ENCODE data around the gene PLK3. TPM values are rescaled to one million over a fixed set of nuclear protein-coding genes. Genes with fewer than 3 reads are reported as not detected.

PLK3 gene
- total RNA-seq, 1 experiment from 2014 or later: 3.2 TPM

DNA sequence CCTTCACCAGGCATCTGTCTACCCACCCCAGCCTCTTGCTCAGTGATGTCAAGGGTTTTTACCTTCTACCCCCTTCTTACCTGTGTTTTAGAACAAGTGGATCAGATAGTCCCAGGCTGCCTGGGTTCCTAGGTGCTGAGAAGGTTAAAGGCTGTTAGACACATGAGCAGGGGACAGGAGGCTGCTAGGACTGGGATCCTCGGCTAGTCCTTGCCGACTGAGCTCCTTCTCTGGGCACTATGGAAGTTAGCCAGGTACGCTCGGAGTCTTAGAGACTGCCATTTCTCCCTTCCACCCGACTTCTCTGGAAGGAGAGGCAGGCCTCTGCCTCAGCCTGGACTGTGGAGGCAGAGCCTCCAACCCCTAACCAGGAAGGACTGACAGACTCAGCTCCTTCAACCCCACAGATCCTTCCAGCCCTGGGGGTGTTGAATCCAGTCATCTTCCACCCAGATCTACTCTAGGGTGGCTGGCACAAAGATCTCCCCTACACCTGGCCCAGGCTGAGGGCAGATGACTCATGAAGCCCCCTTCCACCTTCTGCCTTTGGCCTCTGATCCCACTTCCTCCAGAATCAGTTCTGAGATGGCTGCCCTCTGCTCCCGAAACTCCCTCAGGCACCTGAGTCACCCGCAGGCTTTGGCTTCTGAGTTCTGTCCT, 6.7 kb downstream of the PLK3 start, which contains the start of gene DYNLT4:
DYNLT4 (minus strand) TSS at position 648 of the 660 bp plus-strand sequence. CDS start 683 bp downstream, outside the sequence.
- POLR2A ChIA-PET: interaction anchor here (1.0 to 2.7 kb wide), 2 partner anchors 12 to 31 kb away, joined by 5 to 24 read pairs; partner anchors contain the start of gene RPS8

DNA sequence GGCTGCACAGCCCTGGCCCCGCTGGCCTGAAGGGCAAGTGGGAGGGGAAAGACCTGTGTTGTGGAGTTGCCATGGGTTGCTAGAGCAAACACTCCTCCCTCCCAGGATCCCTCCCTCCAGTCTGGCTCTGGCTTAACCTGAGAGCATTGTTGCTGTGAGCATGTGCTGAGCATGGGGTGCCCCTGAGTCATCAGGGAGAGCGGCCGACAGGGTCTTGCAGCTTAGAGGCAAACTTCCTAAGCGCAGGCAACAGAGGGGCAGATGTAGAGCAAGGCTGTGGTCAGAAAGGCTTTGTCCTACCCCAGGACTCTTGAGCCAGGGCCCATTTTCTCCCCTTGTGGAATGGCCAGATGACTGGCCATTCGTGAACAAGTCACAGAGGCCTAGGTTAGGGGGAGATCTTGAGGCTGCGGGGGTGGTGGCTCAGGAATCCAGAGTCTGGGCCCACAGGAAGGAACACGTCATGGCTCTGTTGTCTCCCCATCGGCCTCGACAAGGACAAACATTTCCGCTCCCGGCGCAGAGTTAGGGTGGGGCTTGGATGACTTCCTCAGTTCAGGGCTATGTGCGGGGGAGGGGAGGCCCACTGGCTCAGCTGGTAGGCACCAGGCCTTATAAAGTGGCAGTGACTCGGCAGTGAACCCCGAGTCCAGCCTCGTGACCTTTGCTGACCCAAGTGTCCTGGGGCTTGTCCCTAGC, 7.3 kb downstream of the PLK3 start:
- H3K27ac Mint-ChIP-seq (ENCODE audit: unreplicated experiment): peak overlapping the region; percentile 99
- H3K9me3 ChIP-seq: no peaks in the 10 kb centered on the region
- H3K4me3 Mint-ChIP-seq (ENCODE audit: unreplicated experiment): peak overlapping the region; percentile 53
- no peak overlapping the region for H3K4me3 ChIP-seq (ENCODE audit: low read depth, low read length)
- H3K27me3 Mint-ChIP-seq (ENCODE audit: insufficient read depth, unreplicated experiment): no peaks in the 10 kb centered on the region
- ChIA-PET CTCF (no interaction called here), POLR2A (interaction anchor here (1.0 to 2.7 kb wide), 2 partner anchors 12 to 32 kb away, joined by 5 to 24 read pairs; partner anchors contain the start of gene RPS8)
- DNase-seq: peak; percentile 94 to 96
- H3K36me3 Mint-ChIP-seq (ENCODE audit: insufficient read depth, unreplicated experiment): peaks cover 19% of the 10 kb centered on the region
- intact Hi-C loops (cut with micrococcal nuclease; ENCODE audit: unreplicated experiment): no loop called here
- TSS peak; percentile 28 for BruUV-seq (replicated peaks)
- H3K36me3 ChIP-seq (ENCODE audit: control insufficient read depth, insufficient read depth, low read length): no peaks in the 10 kb centered on the region
- H3K4me1 ChIP-seq: peaks cover 40% of the 10 kb centered on the region
- TF ChIP-seq, protein P1, sequence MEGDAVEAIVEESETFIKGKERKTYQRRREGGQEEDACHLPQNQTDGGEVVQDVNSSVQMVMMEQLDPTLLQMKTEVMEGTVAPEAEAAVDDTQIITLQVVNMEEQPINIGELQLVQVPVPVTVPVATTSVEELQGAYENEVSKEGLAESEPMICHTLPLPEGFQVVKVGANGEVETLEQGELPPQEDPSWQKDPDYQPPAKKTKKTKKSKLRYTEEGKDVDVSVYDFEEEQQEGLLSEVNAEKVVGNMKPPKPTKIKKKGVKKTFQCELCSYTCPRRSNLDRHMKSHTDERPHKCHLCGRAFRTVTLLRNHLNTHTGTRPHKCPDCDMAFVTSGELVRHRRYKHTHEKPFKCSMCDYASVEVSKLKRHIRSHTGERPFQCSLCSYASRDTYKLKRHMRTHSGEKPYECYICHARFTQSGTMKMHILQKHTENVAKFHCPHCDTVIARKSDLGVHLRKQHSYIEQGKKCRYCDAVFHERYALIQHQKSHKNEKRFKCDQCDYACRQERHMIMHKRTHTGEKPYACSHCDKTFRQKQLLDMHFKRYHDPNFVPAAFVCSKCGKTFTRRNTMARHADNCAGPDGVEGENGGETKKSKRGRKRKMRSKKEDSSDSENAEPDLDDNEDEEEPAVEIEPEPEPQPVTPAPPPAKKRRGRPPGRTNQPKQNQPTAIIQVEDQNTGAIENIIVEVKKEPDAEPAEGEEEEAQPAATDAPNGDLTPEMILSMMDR (IDR thresholded peaks at IDR 0.05; ENCODE audit: insufficient read depth in 1 of 2, low read depth in 1 of 2, low read length in 1 of 2, severe bottlenecking in 1 of 2, unreplicated experiment in 1 of 2): no peak
- H3K9me3 Mint-ChIP-seq (ENCODE audit: unreplicated experiment): no peaks in the 10 kb centered on the region
- peaks cover 18% of the 10 kb centered on the region for H3K4me1 Mint-ChIP-seq (ENCODE audit: low read depth, unreplicated experiment)
- no peaks in the 10 kb centered on the region for H3K27me3 ChIP-seq (replicated peaks; ENCODE audit: control insufficient read depth, insufficient read depth, low read length)

More for the DNA sequence above, 6.7 kb downstream of the PLK3 start, which contains the start of gene DYNLT4:
- Histone ChIP-seq H3K4me1 (peaks cover 40% of the 10 kb centered on the region), H3K9me3 (no peaks in the 10 kb centered on the region), H3K27me3 (replicated peaks; ENCODE audit: control insufficient read depth, insufficient read depth, low read length) (no peaks in the 10 kb centered on the region), H3K36me3 (ENCODE audit: control insufficient read depth, insufficient read depth, low read length) (no peaks in the 10 kb centered on the region), H3K4me3 (ENCODE audit: low read depth, low read length) (no peak within 1 kb of the TSS)
- TF ChIP-seq, protein P1 (IDR thresholded peaks at IDR 0.05; ENCODE audit: insufficient read depth in 1 of 2, low read depth in 1 of 2, low read length in 1 of 2, severe bottlenecking in 1 of 2, unreplicated experiment in 1 of 2): no peak
- no peaks in the 10 kb centered on the region for H3K9me3 Mint-ChIP-seq (ENCODE audit: unreplicated experiment)
- peak within 1 kb of the TSS; percentile 99 for H3K27ac Mint-ChIP-seq (ENCODE audit: unreplicated experiment)
- intact Hi-C loops (cut with micrococcal nuclease; ENCODE audit: unreplicated experiment): no loop called here
- H3K36me3 Mint-ChIP-seq (ENCODE audit: insufficient read depth, unreplicated experiment): peaks cover 19% of the 10 kb centered on the region
- peaks cover 24% of the 10 kb centered on the region for H3K4me1 Mint-ChIP-seq (ENCODE audit: low read depth, unreplicated experiment)
- no peak for DNase-seq
- CTCF ChIA-PET: no interaction called here
- peak within 1 kb of the TSS; percentile 53 for H3K4me3 Mint-ChIP-seq (ENCODE audit: unreplicated experiment)
- no peaks in the 10 kb centered on the region for H3K27me3 Mint-ChIP-seq (ENCODE audit: insufficient read depth, unreplicated experiment)
- TSS peak; percentile 81 for BruUV-seq (replicated peaks)

Data from Caco-2 (cell line).